Heart right ventricle (tissue), 16 donors: ENCODE results near the gene SSH2. TPM values are rescaled to one million over a fixed set of nuclear protein-coding genes. Genes with fewer than 3 reads are reported as not detected.

Experiments used
- ATAC-seq, 8 donors: fragments of 200-7000 bp; cut with Tn5 transposase; one replicate each; pipeline ENCODE4 v1.9.1; 2020; ENCODE audit warnings: mild to moderate bottlenecking in 8 of 8, moderate library complexity in 8 of 8, moderate number of reproducible peaks in 1 of 8
- DNase-seq, 2 donors: peaks; one replicate each; pipeline ENCODE4 v3.0.0-alpha.2; 2020
- H3K27ac ChIP-seq, 10 donors: fragments of 200-600 bp; sonication (generic) in 2 of 10; one replicate each; pipeline versions ENCODE4 v1.5.0 to v1.8.0; 2020 to 2022; ENCODE audit warnings: mild to moderate bottlenecking in 3 of 10
- H3K27me3 ChIP-seq, 7 donors: fragments of 200-600 bp; one replicate each; pipeline ENCODE4 v1.8.0; 2021 to 2022; ENCODE audit warnings: mild to moderate bottlenecking in 2 of 7
- H3K36me3 ChIP-seq, 9 donors: fragments of 200-600 bp; sonication (generic) in 1 of 9; one replicate each; pipeline versions ENCODE4 v1.5.0 to v1.8.0; 2020 to 2022; ENCODE audit warnings: mild to moderate bottlenecking in 2 of 9
- H3K4me1 ChIP-seq, 9 donors: fragments of 200-600 bp; sonication (generic) in 1 of 9; one replicate each; pipeline versions ENCODE4 v1.5.0 to v1.8.0; 2020 to 2022; ENCODE audit warnings: mild to moderate bottlenecking in 4 of 9
- H3K4me3 ChIP-seq, 10 donors: fragments of 200-600 bp; sonication (generic) in 2 of 10; one replicate each; pipeline versions ENCODE4 v1.5.0 to v1.8.0; 2020 to 2022; ENCODE audit warnings: mild to moderate bottlenecking in 7 of 10, moderate library complexity in 2 of 10
- H3K9me3 ChIP-seq, 11 donors: fragments of 200-600 bp in 10 of 11; sonication (generic) in 2 of 11; one replicate each; pipeline versions ENCODE4 v1.5.0 to v1.8.0; 2013 to 2022; ENCODE audit warnings: mild to moderate bottlenecking in 2 of 11, control low read depth in 1 of 11, moderate library complexity in 1 of 11
- CTCF ChIP-seq, 9 donors: fragments of 200-600 bp; sonication (generic) in 2 of 9; IDR thresholded peaks; one replicate each; pipeline versions ENCODE4 v1.5.0 to v1.8.0; 2021 to 2022; ENCODE audit warnings: antibody characterized with exemption in 9 of 9, mild to moderate bottlenecking in 5 of 9, moderate library complexity in 1 of 9
- WGBS, 2 donors: extraction: QIAGEN DNeasy Blood & Tissue Kit; methylation state at CpG; one replicate each; pipeline ENCODE4 v1.1.7; 2013; ENCODE audit warnings: inconsistent platforms in 1 of 2; 5-methylcytosine and 5-hydroxymethylcytosine counted together
- intact Hi-C, 10 donors: fragments of 100-400 bp; cut with DNase I; formaldehyde crosslinking; loops; one replicate each; pipeline versions ENCODE4 v1.11.1 to v1.14.2; 2022
- polyA plus RNA-seq, 2 donors: library from polyadenylated mRNA; stranded (reverse); fragments of 200-250 nt; gene quantifications; one replicate each; pipeline ENCODE4 v1.2.3, GENCODE V29; 2013
- total RNA-seq, 10 donors: library from RNA; stranded (reverse); fragmentation: NEBNext Ultra II Directional in 3 of 10; extraction: Animal tissue kit (Norgen Biotek cat#: 25700) in 3 of 10; gene quantifications; one replicate each; pipeline versions ENCODE4 v1.2.1 to v1.2.4, GENCODE V29; 2021 to 2023
- donor health status: Arrhythmogenic right ventricular cardiomyopathy.
- donor health status: ischemic (EF 13 %, LVEDD 7.1; RV severe dilation, severe dysfunction).
- donor health status: healthy with polysubstance abuse.
- donor health status: DM: no; HTN: yes; CAD: no.
- donor health status: DM: no; HTN: no; CAD: no.
- donor health status: ischemic (EF 25% LVEDD 6.9; RV normal size, moderate dysfunction).
- donor health status: ischemic (EF 25% LVEDD 5.7; RV mildly dilated, moderate dysfunction).
- donor health status: healthy.
- donor health status: DM: yes; HTN: yes; CAD: no.
- donor health status: Ischemic cardiomyopathy.
- donor health status: ischemic (EF 35%, LVEDD 5.7; RV mildly dilated, moderate dysfunction).
- donor health status: nonischemic (EF 11% LVEDD 7.7; RV severe dilation, severe dysfunction).
- donor health status: DM: yes; HTN: yes; CAD: no.
- donor health status: PGD.
- donor health status: ischemic (EF 29% LVEDD 5.4; RV normal size, mild dysfunction).
- donor health status: nonischemic (EF 23%, LVEDD 6.1; RV moderate dilation, normal function).

SSH2 gene
- total and polyA plus RNA-seq, 12 donors, result 17.9 to 42.9 (median 34.3) TPM

GRCh38 chr17:29597361-29598172 is 332.5 kb downstream of the SSH2 start:
- 64 to 73% methylated on average over 13 of the region's 13 CpGs for WGBS, 2 donors
- intact Hi-C loops, result no loop called here
- H3K27me3 ChIP-seq, result peaks cover 0 to 15% (median 0%) of the 10 kb centered on the region in 7 donors
- H3K4me1 ChIP-seq, result peaks cover 6 to 50% (median 28%) of the 10 kb centered on the region in 9 donors
- peak in 1 of 2 donors; percentile 4 for DNase-seq
- TF ChIP-seq CTCF (IDR thresholded peaks at IDR 0.05), result no peak
- H3K36me3 ChIP-seq, result no peaks in the 10 kb centered on the region
- peak overlapping the region in 2 of 10 donors; percentile 3 to 9 for H3K27ac ChIP-seq
- no peaks in the 10 kb centered on the region for H3K9me3 ChIP-seq
- ATAC-seq, result no peak
- H3K4me3 ChIP-seq, result no peak overlapping the region

GRCh38 chr17:29596811-29597210 is 333.2 kb downstream of the SSH2 start:
- H3K4me1 ChIP-seq, result peaks cover 6 to 57% (median 35%) of the 10 kb centered on the region in 9 donors
- H3K4me3 ChIP-seq, result no peak overlapping the region
- ATAC-seq (peak in 6 of 8 donors; percentile 23 to 73 (median 46)), DNase-seq (peak in 1 of 2 donors; percentile 54)
- H3K27ac ChIP-seq, result peak overlapping the region in 1 of 10 donors; percentile 28
- WGBS, 2 donors, result 54 to 62% methylated on average over 9 of the region's 9 CpGs
- peaks cover 0 to 15% (median 0%) of the 10 kb centered on the region in 7 donors for H3K27me3 ChIP-seq
- no peaks in the 10 kb centered on the region for H3K36me3 ChIP-seq
- no peak for TF ChIP-seq CTCF (IDR thresholded peaks at IDR 0.05)
- H3K9me3 ChIP-seq, result no peaks in the 10 kb centered on the region
- intact Hi-C loops, result no loop called here

GRCh38 chr17:29595943-29596774 is 333.9 kb downstream of the SSH2 start:
- Histone ChIP-seq H3K4me1 (peaks cover 8 to 64% (median 42%) of the 10 kb centered on the region in 9 donors), H3K36me3 (no peaks in the 10 kb centered on the region), H3K27ac (peak overlapping the region in 1 of 10 donors; percentile 14), H3K9me3 (no peaks in the 10 kb centered on the region), H3K27me3 (peaks cover 0 to 15% (median 0%) of the 10 kb centered on the region in 7 donors), H3K4me3 (no peak overlapping the region)
- ATAC-seq (no peak), DNase-seq (peak in 1 of 2 donors; percentile 3)
- WGBS, 2 donors, result 76 to 87% methylated on average over 12 of the region's 12 CpGs
- TF ChIP-seq CTCF (IDR thresholded peaks at IDR 0.05), result no peak
- intact Hi-C loops, result no loop called here
